HL-60 (cell line): ENCODE results near the gene RHOBTB1.

Experiments used
- GABPA ChIP-seq: IDR thresholded peaks from 2 replicates; pipeline ENCODE4 v1.6.1; 2012; ENCODE audit warnings: low read depth
- TF ChIP-seq, protein P1 (sequence below): IDR thresholded peaks from one replicate; pipeline ENCODE4 v1.5.1; 2011; ENCODE audit warnings: low read length, control low read depth, inconsistent platforms; ENCODE audit not compliant: insufficient read depth

DNA sequence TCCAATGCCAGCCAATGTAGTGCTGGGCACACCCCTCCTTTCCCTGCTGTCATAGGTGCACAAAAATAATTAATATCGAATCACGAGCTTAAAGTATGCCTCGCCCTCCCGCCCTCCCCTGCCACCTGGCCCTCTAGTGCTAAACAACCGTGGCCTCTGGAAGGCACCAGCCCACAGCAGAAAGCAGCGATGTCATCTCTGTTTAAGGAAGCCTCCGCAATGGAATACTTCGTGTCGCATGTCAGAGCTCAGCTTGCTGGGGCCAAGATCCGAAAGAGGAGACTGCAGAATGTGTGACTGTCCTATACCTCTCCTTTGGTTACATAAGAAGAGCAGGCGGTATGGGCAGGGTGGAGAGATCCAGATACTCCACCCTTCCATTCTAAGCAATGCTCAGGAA, 71.5 kb downstream of the RHOBTB1 start:
- TF ChIP-seq, protein P1, sequence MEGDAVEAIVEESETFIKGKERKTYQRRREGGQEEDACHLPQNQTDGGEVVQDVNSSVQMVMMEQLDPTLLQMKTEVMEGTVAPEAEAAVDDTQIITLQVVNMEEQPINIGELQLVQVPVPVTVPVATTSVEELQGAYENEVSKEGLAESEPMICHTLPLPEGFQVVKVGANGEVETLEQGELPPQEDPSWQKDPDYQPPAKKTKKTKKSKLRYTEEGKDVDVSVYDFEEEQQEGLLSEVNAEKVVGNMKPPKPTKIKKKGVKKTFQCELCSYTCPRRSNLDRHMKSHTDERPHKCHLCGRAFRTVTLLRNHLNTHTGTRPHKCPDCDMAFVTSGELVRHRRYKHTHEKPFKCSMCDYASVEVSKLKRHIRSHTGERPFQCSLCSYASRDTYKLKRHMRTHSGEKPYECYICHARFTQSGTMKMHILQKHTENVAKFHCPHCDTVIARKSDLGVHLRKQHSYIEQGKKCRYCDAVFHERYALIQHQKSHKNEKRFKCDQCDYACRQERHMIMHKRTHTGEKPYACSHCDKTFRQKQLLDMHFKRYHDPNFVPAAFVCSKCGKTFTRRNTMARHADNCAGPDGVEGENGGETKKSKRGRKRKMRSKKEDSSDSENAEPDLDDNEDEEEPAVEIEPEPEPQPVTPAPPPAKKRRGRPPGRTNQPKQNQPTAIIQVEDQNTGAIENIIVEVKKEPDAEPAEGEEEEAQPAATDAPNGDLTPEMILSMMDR, result no peak
- no peak for TF ChIP-seq GABPA
